Brain microvascular endothelial cell (primary cell): ENCODE results near the gene CTPS1.

Experiments
- DNase-seq: peaks from one replicate; pipeline ENCODE4 v3.0.0-alpha.2; 2020
- H3K27ac ChIP-seq: fragments of 250-450 bp; sonication (Bioruptor Pico); 2 replicates; pipeline ENCODE4 v1.5.1; 2020; ENCODE audit warnings: mild to moderate bottlenecking, moderate library complexity
- H3K27me3 ChIP-seq: fragments of 250-450 bp; sonication (Bioruptor Pico); replicated peaks from 2 replicates; pipeline ENCODE4 v1.5.1; 2020; ENCODE audit warnings: mild to moderate bottlenecking
- H3K36me3 ChIP-seq: fragments of 250-450 bp; sonication (Bioruptor Pico); replicated peaks from 2 replicates; pipeline ENCODE4 v1.5.1; 2020; ENCODE audit warnings: mild to moderate bottlenecking
- H3K4me3 ChIP-seq: 2 replicates; pipeline ENCODE4 v1.5.1; 2011; ENCODE audit warnings: low read depth, mild to moderate bottlenecking, control low read depth, low read length, moderate library complexity
- in situ Hi-C: cut with HindIII; loops from 2 replicates; pipeline ENCODE4 v1.10.0; 2017; ENCODE audit warnings: low sequenced_read_pairs, low pct_ligation_motif_present
- TF ChIP-seq, protein P1 (sequence below): IDR thresholded peaks from 2 replicates; pipeline ENCODE4 v1.5.1; 2011; ENCODE audit warnings: low read depth, mild to moderate bottlenecking, moderate library complexity, low read length, control low read depth, inconsistent platforms; ENCODE audit errors: missing control alignments

Gene CTPS1

DNA sequence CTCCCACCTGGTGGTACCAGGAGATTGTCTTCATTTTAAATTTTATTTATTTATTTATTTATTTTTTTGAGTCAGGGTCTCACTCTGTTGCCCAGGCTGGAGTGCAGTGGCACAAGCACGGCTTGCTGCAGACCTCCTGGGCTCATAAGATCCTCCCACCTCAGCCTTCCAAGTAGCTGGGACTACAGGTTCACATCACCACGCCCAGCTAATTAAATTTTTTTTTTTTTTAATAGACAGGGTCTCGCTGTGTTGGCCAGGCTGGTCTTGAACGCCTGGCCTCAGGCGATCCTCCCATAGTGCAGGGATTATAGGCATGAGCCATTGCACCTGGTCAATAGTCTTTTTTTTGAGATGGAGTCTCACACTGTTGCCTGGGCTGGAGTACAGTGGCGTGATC lies 33.5 kb downstream of the CTPS1 start:
- DNase-seq: no peak
- Histone ChIP-seq H3K27me3 (no peaks in the 10 kb centered on the region), H3K36me3 (peaks cover 93% of the 10 kb centered on the region), H3K27ac (no peak overlapping the region), H3K4me3 (no peak overlapping the region)
- TF ChIP-seq, protein P1, sequence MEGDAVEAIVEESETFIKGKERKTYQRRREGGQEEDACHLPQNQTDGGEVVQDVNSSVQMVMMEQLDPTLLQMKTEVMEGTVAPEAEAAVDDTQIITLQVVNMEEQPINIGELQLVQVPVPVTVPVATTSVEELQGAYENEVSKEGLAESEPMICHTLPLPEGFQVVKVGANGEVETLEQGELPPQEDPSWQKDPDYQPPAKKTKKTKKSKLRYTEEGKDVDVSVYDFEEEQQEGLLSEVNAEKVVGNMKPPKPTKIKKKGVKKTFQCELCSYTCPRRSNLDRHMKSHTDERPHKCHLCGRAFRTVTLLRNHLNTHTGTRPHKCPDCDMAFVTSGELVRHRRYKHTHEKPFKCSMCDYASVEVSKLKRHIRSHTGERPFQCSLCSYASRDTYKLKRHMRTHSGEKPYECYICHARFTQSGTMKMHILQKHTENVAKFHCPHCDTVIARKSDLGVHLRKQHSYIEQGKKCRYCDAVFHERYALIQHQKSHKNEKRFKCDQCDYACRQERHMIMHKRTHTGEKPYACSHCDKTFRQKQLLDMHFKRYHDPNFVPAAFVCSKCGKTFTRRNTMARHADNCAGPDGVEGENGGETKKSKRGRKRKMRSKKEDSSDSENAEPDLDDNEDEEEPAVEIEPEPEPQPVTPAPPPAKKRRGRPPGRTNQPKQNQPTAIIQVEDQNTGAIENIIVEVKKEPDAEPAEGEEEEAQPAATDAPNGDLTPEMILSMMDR: no peak
- in situ Hi-C loops: no loop called here

DNA sequence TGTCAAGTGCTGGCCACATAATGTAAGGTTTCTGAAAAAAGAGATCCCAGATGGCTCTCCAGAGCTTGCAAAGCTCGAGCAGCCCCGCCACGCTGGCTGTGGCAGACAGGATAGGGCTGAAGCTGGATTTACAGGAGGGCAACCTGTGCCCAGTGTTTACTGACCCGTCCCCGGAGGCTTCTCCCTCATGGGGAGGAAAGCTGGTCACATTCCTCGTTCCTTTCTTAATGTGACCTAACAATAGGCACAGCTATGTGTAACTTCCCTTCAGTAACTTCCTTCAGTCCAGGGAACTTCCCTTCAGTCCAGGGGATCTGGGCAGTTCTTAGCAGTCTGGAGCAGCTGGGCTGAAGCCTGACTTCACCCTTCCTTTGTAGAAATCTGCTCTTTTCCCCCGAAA lies 34.3 kb downstream of the CTPS1 start:
- no peaks in the 10 kb centered on the region for H3K27me3 ChIP-seq
- in situ Hi-C loops: no loop called here
- no peak overlapping the region for H3K4me3 ChIP-seq
- TF ChIP-seq, protein P1: no peak
- DNase-seq: no peak
- no peak overlapping the region for H3K27ac ChIP-seq
- peaks cover 91% of the 10 kb centered on the region for H3K36me3 ChIP-seq

DNA sequence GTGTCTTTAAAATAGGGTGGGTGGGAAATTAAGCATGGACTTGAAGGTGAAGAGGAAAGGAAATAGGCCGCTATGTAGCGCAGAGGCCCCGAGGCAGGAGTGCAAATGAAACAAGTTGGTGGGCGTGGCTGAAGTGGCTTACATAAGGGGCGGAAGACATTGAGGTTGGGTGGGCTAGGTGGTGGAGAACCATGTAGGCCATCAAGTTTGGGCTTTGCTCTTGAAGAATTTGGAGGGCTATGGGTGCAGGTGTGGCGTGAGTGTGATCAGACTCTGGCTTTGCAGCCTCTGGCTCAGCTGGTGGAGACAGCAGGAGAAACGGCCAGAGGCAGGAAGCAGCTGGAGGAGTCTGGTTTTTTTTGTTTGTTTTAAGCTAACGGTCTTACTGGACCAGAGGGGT lies 35.4 kb downstream of the CTPS1 start:
- no peaks in the 10 kb centered on the region for H3K27me3 ChIP-seq
- no peak overlapping the region for H3K4me3 ChIP-seq
- in situ Hi-C loops: no loop called here
- peaks cover 89% of the 10 kb centered on the region for H3K36me3 ChIP-seq
- no peak for DNase-seq
- TF ChIP-seq, protein P1: no peak
- H3K27ac ChIP-seq: no peak overlapping the region

DNA sequence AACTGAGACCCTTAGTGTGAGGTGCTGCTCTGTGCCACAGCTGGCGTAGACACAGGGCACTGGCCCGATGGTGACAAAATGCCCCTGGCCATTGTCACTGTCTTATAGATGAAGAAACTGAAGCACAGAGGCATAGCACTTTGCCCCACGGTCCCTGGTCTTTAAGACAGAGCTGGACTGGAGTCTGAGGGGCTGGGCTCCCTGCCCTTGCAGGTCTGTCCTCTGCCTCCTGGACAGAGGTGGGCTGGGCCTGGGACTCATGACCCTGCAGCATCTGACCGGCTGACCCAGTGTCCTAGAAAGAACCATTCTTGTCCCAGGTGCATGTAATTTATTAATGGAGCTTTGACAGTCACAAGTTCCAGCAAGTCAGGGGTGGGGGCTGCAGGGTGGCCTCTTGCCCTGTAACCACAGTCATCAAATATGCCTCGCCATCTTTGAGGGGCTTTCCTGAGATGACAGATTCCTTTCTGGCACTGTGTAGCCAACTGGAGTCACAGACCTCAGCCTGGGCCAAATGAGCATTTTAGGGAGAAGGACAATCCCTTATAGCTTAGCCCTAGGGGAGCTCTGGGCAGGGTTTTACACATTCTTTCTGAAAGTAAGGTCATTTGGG lies 35.9 kb downstream of the CTPS1 start:
- no peaks in the 10 kb centered on the region for H3K27me3 ChIP-seq
- in situ Hi-C loops: no loop called here
- peaks cover 89% of the 10 kb centered on the region for H3K36me3 ChIP-seq
- TF ChIP-seq, protein P1: no peak
- no peak for DNase-seq
- no peak overlapping the region for H3K27ac ChIP-seq
- no peak overlapping the region for H3K4me3 ChIP-seq

DNA sequence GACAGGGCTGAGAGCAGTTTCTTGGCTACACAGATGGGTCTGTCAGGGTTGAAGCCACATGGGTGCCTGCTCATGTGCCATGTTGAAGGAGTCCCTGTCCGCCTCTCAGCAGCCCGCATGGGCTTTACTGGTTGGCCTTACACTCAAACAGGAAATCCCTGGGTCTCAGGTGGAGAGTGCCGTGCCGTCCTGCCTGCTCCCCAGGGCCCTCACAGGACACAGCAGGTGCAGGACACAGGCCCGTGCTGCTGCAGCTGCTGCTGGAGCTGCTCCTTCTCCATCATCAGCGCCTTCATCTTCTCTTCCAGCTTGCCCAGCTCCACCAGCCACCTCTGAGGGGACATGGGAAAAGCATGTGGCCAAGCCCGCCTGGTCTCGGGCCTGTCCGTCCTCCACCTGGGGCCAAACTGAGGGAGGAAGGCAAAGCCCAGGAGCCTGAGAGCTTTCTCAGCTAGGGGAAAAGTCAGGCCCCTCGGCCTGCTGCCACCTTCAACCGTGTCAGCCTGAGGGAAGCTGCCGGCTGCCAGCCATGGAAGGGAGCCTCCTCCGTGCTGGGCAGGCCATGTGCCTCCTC lies 36.5 kb downstream of the CTPS1 start:
- no peak for DNase-seq
- no peaks in the 10 kb centered on the region for H3K27me3 ChIP-seq
- H3K36me3 ChIP-seq: peaks cover 84% of the 10 kb centered on the region
- H3K27ac ChIP-seq: no peak overlapping the region
- in situ Hi-C loops: no loop called here
- H3K4me3 ChIP-seq: no peak overlapping the region
- TF ChIP-seq, protein P1: no peak
